Panc1 (cell line): Measurements from ENCODE around the gene GJB4.

Experiments used
- POLR2AphosphoS5 ChIP-seq: IDR thresholded peaks from 2 replicates; pipeline ENCODE4 v1.6.1; 2012; ENCODE audit warnings: mild to moderate bottlenecking, low read depth, low read length, moderate library complexity
- SIN3A ChIP-seq: IDR thresholded peaks from 2 replicates; pipeline ENCODE4 v1.6.1; 2012; ENCODE audit warnings: low read depth, mild to moderate bottlenecking, low read length, moderate library complexity, borderline replicate concordance; ENCODE audit not compliant: insufficient read depth
- TCF7L2 ChIP-seq: IDR thresholded peaks from 2 replicates; pipeline ENCODE4 v1.6.1; 2011; ENCODE audit warnings: mild to moderate bottlenecking, low read depth, low read length, inconsistent platforms
- TF ChIP-seq, protein P1 (sequence below), 2 experiments: IDR thresholded peaks; 2 replicates each; pipeline ENCODE4 v1.6.1; 2011 to 2012; ENCODE audit warnings: low read depth in 2 of 2, control low read depth in 1 of 2, low read length in 1 of 2, mild to moderate bottlenecking in 1 of 2, moderate library complexity in 1 of 2; ENCODE audit not compliant: insufficient read depth in 1 of 2
- TF ChIP-seq, protein P2 (sequence below): fragments of 450-650 bp; IDR thresholded peaks from 2 replicates; pipeline ENCODE4 v1.5.1; 2017; ENCODE audit warnings: mild to moderate bottlenecking

DNA sequence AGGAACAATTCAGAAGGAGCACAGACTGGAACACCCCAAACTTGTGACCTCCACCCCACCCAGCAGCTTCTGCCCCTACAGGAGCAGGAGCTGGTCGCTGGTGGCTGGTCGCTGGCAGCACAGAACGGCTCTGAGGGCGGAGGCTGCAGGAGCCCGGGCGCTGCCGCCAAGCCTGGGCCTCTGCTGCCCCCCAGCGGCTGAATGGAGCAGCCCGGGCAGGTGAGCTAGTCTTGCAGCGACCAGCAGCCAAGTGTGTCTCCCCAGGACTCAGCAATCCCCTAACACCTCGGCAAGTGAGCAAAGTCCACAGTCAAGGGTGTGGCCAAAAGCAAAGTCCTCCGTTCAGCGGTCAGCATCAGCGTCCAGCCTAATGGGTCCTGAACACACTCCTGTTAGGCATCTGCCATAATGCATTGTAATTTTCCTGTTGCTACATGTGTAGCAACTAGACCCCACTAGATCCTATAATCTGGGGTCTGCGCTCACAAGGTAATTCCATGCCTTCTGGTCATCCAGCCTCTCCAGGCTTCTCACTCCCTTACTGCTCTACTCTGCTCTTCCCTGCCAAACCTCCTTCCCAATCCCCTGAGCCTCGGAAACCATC, 16.8 kb upstream of the GJB4 start:
- TF ChIP-seq, protein P1, sequence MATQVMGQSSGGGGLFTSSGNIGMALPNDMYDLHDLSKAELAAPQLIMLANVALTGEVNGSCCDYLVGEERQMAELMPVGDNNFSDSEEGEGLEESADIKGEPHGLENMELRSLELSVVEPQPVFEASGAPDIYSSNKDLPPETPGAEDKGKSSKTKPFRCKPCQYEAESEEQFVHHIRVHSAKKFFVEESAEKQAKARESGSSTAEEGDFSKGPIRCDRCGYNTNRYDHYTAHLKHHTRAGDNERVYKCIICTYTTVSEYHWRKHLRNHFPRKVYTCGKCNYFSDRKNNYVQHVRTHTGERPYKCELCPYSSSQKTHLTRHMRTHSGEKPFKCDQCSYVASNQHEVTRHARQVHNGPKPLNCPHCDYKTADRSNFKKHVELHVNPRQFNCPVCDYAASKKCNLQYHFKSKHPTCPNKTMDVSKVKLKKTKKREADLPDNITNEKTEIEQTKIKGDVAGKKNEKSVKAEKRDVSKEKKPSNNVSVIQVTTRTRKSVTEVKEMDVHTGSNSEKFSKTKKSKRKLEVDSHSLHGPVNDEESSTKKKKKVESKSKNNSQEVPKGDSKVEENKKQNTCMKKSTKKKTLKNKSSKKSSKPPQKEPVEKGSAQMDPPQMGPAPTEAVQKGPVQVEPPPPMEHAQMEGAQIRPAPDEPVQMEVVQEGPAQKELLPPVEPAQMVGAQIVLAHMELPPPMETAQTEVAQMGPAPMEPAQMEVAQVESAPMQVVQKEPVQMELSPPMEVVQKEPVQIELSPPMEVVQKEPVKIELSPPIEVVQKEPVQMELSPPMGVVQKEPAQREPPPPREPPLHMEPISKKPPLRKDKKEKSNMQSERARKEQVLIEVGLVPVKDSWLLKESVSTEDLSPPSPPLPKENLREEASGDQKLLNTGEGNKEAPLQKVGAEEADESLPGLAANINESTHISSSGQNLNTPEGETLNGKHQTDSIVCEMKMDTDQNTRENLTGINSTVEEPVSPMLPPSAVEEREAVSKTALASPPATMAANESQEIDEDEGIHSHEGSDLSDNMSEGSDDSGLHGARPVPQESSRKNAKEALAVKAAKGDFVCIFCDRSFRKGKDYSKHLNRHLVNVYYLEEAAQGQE (IDR thresholded peaks at IDR 0.05; ENCODE audit: insufficient read depth in 1 of 2, low read depth in 2 of 2, low read length in 1 of 2), result no peak
- TF ChIP-seq, protein P2, sequence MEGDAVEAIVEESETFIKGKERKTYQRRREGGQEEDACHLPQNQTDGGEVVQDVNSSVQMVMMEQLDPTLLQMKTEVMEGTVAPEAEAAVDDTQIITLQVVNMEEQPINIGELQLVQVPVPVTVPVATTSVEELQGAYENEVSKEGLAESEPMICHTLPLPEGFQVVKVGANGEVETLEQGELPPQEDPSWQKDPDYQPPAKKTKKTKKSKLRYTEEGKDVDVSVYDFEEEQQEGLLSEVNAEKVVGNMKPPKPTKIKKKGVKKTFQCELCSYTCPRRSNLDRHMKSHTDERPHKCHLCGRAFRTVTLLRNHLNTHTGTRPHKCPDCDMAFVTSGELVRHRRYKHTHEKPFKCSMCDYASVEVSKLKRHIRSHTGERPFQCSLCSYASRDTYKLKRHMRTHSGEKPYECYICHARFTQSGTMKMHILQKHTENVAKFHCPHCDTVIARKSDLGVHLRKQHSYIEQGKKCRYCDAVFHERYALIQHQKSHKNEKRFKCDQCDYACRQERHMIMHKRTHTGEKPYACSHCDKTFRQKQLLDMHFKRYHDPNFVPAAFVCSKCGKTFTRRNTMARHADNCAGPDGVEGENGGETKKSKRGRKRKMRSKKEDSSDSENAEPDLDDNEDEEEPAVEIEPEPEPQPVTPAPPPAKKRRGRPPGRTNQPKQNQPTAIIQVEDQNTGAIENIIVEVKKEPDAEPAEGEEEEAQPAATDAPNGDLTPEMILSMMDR, result peak; percentile 97
- TF ChIP-seq POLR2AphosphoS5 (no peak), SIN3A (no peak), TCF7L2 (no peak)
